K562 (cell line): Measurements from ENCODE around the gene CCM2. TPM values are rescaled to one million over a fixed set of nuclear protein-coding genes. Genes with fewer than 3 reads are reported as not detected.
A peak's percentile ranks its signal among the peaks of the same experiment; 100 is the strongest.

ENCODE experiments used
- ARID1B ChIP-seq: fragments of 450-650 bp; IDR thresholded peaks from 2 replicates; pipeline ENCODE4 v1.6.1; 2016; ENCODE audit warnings: antibody characterized with exemption, mild to moderate bottlenecking, inconsistent platforms
- CREB1 ChIP-seq, 2 experiments: sonication (generic) in 1 of 2; formaldehyde crosslinking in 1 of 2; IDR thresholded peaks; 2 replicates each; pipeline versions ENCODE4 v1.6.1 to v1.8.0; 2012 to 2022; ENCODE audit warnings: inconsistent platforms in 1 of 2, mild to moderate bottlenecking in 1 of 2, missing genetic modification reagents in 1 of 2, moderate library complexity in 1 of 2
- HLTF ChIP-seq: fragments of 450-650 bp; IDR thresholded peaks from 2 replicates; pipeline ENCODE4 v1.6.1; 2016
- JUNB ChIP-seq: fragments of 450-650 bp; formaldehyde crosslinking; conservative IDR thresholded peaks from 2 replicates; pipeline ENCODE4 v1.4.0; 2020; ENCODE audit warnings: mild to moderate bottlenecking
- MBD2 ChIP-seq: sonication (generic); IDR thresholded peaks from 2 replicates; pipeline ENCODE4 v1.6.1; 2016; ENCODE audit warnings: low read depth, borderline replicate concordance
- POLR3A ChIP-seq: IDR thresholded peaks from 2 replicates; pipeline ENCODE4 v1.6.1; 2011; ENCODE audit warnings: borderline replicate concordance, mild to moderate bottlenecking, moderate library complexity; ENCODE audit not compliant: insufficient read length, insufficient read depth; ENCODE audit errors: extremely low read depth
- POLR3G ChIP-seq: IDR thresholded peaks from 2 replicates; pipeline ENCODE4 v1.6.1; 2011; ENCODE audit not compliant: insufficient read length, insufficient replicate concordance; ENCODE audit errors: extremely low read depth
- SAFB2 ChIP-seq: fragments of 200-400 bp; formaldehyde crosslinking; IDR thresholded peaks from 2 replicates; pipeline ENCODE4 v1.6.1; 2018; ENCODE audit warnings: borderline replicate concordance, low read length, low read depth, moderate library complexity; ENCODE audit not compliant: severe bottlenecking
- TARDBP ChIP-seq: fragments of 450-650 bp; IDR thresholded peaks from 2 replicates; pipeline ENCODE4 v1.6.1; 2016
- TOE1 ChIP-seq, 2 experiments: fragments of 450-650 bp in 1 of 2; sonication (generic) in 1 of 2; formaldehyde crosslinking in 1 of 2; IDR thresholded peaks; 2 replicates each; pipeline versions ENCODE4 v1.7.1 to v1.8.0; 2016 to 2022; ENCODE audit warnings: borderline replicate concordance in 2 of 2, mild to moderate bottlenecking in 2 of 2, antibody characterized with exemption in 1 of 2, inconsistent platforms in 1 of 2, low read depth in 1 of 2, missing genetic modification reagents in 1 of 2, moderate library complexity in 1 of 2
- ZSCAN32 ChIP-seq: fragments of 450-650 bp; formaldehyde crosslinking; IDR thresholded peaks from 2 replicates; pipeline ENCODE4 v1.4.0; 2020; ENCODE audit warnings: mild to moderate bottlenecking, moderate library complexity
- polyA plus RNA-seq, 8 experiments: library from polyadenylated mRNA; depleted of rRNA in 4 of 8; stranded (reverse) in 5 of 8; unstranded in 3 of 8; fragments of >200 nt; fragmentation: Nextera tagmentation in 2 of 8; fragmentation: Illumina TruSeq in 1 of 8; extraction: Ambion mirVana in 2 of 8; extraction: Trizol in 1 of 8; gene quantifications; 2 replicates each; pipeline versions ENCODE4 v1.2.1 to v1.2.3, GENCODE V29; 2011 to 2014; ENCODE audit warnings: inconsistent platforms in 1 of 8, missing spikeins in 1 of 8
- total RNA-seq, 7 experiments: library from RNA; depleted of rRNA in 6 of 7; stranded (reverse); fragments of >200 nt in 6 of 7; fragmentation: Illumina TruSeq in 2 of 7; extraction: Trizol in 2 of 7; gene quantifications; 2 replicates each; pipeline versions ENCODE4 v1.2.1 to v1.2.3, GENCODE V29; 2011 to 2021; ENCODE audit warnings: low replicate concordance in 1 of 7
- TF ChIP-seq, protein P1 (sequence below): fragments of 250-450 bp; sonication (Bioruptor Pico); IDR thresholded peaks from 2 replicates; pipeline ENCODE4 v1.5.0; 2020; ENCODE audit warnings: mild to moderate bottlenecking, borderline replicate concordance
- TF ChIP-seq, protein P2 (sequence below), 2 experiments: fragments of 450-650 bp in 1 of 2; sonication (generic) in 1 of 2; formaldehyde crosslinking in 1 of 2; IDR thresholded peaks; 2 replicates each; pipeline versions ENCODE4 v1.7.1 to v1.9.0; 2016 to 2022; ENCODE audit warnings: inconsistent platforms in 1 of 2, mild to moderate bottlenecking in 1 of 2, missing genetic modification reagents in 1 of 2
- TF ChIP-seq, protein P3 (sequence below), 2 experiments: IDR thresholded peaks; 2 replicates each; pipeline ENCODE4 v1.6.1; 2011; ENCODE audit warnings: borderline replicate concordance in 1 of 2, control low read depth in 1 of 2, low read depth in 1 of 2, low read length in 1 of 2, mild to moderate bottlenecking in 1 of 2, mixed read lengths in 1 of 2, moderate library complexity in 1 of 2; ENCODE audit not compliant: insufficient read depth in 1 of 2, insufficient read length in 1 of 2, poor library complexity in 1 of 2, severe bottlenecking in 1 of 2; ENCODE audit errors: extremely low read depth in 1 of 2

The CCM2 gene
- total and polyA plus RNA-seq, 9 of the 15 experiments (the other 6 are each of a cell fraction or from before 2014, with no cell fraction given), result 0.41 to 38.6 (median 25.9) TPM

DNA sequence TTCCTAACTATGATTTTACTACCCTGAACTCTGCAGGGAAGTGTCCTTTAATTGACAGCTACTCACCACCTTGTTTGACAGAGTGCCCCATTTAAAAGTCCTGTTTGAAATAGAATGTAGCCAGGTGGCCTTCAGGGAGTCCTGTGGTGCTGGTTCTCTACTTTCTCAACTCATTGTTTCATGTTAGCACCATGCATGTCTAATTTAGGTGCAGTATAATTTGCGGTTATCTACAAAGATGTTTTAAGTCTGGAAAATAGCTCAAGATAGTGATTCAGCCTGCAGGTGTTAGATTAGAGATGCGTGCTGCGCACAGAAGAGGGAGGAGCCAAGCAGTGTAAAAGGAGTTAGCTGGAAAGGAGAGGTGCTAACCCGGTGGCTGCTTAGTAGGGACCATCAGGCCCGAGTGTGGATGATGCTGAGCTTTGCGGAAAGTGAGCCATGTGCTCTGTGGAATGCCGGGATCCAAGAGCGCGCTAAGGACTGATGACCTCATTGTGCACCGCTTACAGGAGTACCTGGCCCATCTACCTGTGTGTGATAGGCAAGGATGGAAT, 1.2 kb downstream of the CCM2 start (continued):
- TF ChIP-seq, protein P1, sequence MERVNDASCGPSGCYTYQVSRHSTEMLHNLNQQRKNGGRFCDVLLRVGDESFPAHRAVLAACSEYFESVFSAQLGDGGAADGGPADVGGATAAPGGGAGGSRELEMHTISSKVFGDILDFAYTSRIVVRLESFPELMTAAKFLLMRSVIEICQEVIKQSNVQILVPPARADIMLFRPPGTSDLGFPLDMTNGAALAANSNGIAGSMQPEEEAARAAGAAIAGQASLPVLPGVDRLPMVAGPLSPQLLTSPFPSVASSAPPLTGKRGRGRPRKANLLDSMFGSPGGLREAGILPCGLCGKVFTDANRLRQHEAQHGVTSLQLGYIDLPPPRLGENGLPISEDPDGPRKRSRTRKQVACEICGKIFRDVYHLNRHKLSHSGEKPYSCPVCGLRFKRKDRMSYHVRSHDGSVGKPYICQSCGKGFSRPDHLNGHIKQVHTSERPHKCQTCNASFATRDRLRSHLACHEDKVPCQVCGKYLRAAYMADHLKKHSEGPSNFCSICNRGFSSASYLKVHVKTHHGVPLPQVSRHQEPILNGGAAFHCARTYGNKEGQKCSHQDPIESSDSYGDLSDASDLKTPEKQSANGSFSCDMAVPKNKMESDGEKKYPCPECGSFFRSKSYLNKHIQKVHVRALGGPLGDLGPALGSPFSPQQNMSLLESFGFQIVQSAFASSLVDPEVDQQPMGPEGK (CRISPR knock-in tag), result no peak
- TF ChIP-seq ARID1B (peak; percentile 89), POLR3G (no peak), TOE1 (IDR thresholded peaks at IDR 0.05; ENCODE audit: borderline replicate concordance) (no peak), TOE1 (CRISPR knock-in tag; IDR thresholded peaks at IDR 0.05; ENCODE audit: borderline replicate concordance, low read depth) (no peak), TARDBP (no peak), JUNB (no peak), POLR3A (no peak), SAFB2 (no peak), CREB1 (IDR thresholded peaks at IDR 0.05) (no peak), CREB1 (CRISPR knock-in tag; IDR thresholded peaks at IDR 0.05) (no peak), HLTF (no peak), MBD2 (no peak), ZSCAN32 (no peak)
- TF ChIP-seq, protein P2, sequence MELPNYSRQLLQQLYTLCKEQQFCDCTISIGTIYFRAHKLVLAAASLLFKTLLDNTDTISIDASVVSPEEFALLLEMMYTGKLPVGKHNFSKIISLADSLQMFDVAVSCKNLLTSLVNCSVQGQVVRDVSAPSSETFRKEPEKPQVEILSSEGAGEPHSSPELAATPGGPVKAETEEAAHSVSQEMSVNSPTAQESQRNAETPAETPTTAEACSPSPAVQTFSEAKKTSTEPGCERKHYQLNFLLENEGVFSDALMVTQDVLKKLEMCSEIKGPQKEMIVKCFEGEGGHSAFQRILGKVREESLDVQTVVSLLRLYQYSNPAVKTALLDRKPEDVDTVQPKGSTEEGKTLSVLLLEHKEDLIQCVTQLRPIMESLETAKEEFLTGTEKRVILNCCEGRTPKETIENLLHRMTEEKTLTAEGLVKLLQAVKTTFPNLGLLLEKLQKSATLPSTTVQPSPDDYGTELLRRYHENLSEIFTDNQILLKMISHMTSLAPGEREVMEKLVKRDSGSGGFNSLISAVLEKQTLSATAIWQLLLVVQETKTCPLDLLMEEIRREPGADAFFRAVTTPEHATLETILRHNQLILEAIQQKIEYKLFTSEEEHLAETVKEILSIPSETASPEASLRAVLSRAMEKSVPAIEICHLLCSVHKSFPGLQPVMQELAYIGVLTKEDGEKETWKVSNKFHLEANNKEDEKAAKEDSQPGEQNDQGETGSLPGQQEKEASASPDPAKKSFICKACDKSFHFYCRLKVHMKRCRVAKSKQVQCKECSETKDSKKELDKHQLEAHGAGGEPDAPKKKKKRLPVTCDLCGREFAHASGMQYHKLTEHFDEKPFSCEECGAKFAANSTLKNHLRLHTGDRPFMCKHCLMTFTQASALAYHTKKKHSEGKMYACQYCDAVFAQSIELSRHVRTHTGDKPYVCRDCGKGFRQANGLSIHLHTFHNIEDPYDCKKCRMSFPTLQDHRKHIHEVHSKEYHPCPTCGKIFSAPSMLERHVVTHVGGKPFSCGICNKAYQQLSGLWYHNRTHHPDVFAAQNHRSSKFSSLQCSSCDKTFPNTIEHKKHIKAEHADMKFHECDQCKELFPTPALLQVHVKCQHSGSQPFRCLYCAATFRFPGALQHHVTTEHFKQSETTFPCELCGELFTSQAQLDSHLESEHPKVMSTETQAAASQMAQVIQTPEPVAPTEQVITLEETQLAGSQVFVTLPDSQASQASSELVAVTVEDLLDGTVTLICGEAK (IDR thresholded peaks at IDR 0.05), result no peak
- TF ChIP-seq, protein P2 (CRISPR knock-in tag; IDR thresholded peaks at IDR 0.05), result no peak
- TF ChIP-seq, protein P3, sequence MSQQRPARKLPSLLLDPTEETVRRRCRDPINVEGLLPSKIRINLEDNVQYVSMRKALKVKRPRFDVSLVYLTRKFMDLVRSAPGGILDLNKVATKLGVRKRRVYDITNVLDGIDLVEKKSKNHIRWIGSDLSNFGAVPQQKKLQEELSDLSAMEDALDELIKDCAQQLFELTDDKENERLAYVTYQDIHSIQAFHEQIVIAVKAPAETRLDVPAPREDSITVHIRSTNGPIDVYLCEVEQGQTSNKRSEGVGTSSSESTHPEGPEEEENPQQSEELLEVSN (IDR thresholded peaks at IDR 0.05; ENCODE audit: borderline replicate concordance in 1 of 2, extremely low read depth in 1 of 2, insufficient read depth in 1 of 2, insufficient read length in 1 of 2, low read depth in 1 of 2, low read length in 1 of 2, poor library complexity in 1 of 2, severe bottlenecking in 1 of 2), result peak in 1 of 2 experiments; percentile 24
